HL-60 (cell line): ENCODE data around the gene MYO1E.
A peak's percentile ranks its signal among the peaks of the same experiment; 100 is the strongest.

Experiments
- DNase-seq, 2 experiments: peaks; one replicate each; pipeline ENCODE4 v3.0.0-alpha.2; 2010 to 2020; ENCODE audit warnings: low read depth in 1 of 2, low spot score in 1 of 2
- H3K27ac ChIP-seq: fragments of 250-450 bp; sonication (Bioruptor Pico); replicated peaks from 2 replicates; pipeline ENCODE4 v1.5.1; 2020; ENCODE audit warnings: mild to moderate bottlenecking, moderate library complexity
- H3K27me3 ChIP-seq: fragments of 250-450 bp; sonication (Bioruptor Pico); 2 replicates; pipeline ENCODE4 v1.5.1; 2021; ENCODE audit warnings: mild to moderate bottlenecking, moderate library complexity; ENCODE audit not compliant: insufficient read depth, poor library complexity, severe bottlenecking
- H3K4me3 ChIP-seq: replicated peaks from 2 replicates; pipeline ENCODE4 v1.5.1; 2011; ENCODE audit warnings: mild to moderate bottlenecking, control low read depth, low read length; ENCODE audit not compliant: insufficient read depth
- GABPA ChIP-seq: IDR thresholded peaks from 2 replicates; pipeline ENCODE4 v1.6.1; 2012; ENCODE audit warnings: low read depth
- POLR2AphosphoS5 ChIP-seq: IDR thresholded peaks from 2 replicates; pipeline ENCODE4 v1.6.1; 2012; ENCODE audit warnings: low read depth
- SPI1 ChIP-seq: IDR thresholded peaks from 2 replicates; pipeline ENCODE4 v1.6.1; 2012; ENCODE audit warnings: low read depth, mild to moderate bottlenecking, borderline replicate concordance
- TF ChIP-seq, protein P1 (sequence below): IDR thresholded peaks from 2 replicates; pipeline ENCODE4 v1.6.1; 2012; ENCODE audit warnings: low read depth; ENCODE audit not compliant: insufficient replicate concordance
- TF ChIP-seq, protein P2 (sequence below): IDR thresholded peaks from one replicate; pipeline ENCODE4 v1.5.1; 2011; ENCODE audit warnings: low read length, control low read depth, inconsistent platforms; ENCODE audit not compliant: insufficient read depth

The MYO1E gene

DNA sequence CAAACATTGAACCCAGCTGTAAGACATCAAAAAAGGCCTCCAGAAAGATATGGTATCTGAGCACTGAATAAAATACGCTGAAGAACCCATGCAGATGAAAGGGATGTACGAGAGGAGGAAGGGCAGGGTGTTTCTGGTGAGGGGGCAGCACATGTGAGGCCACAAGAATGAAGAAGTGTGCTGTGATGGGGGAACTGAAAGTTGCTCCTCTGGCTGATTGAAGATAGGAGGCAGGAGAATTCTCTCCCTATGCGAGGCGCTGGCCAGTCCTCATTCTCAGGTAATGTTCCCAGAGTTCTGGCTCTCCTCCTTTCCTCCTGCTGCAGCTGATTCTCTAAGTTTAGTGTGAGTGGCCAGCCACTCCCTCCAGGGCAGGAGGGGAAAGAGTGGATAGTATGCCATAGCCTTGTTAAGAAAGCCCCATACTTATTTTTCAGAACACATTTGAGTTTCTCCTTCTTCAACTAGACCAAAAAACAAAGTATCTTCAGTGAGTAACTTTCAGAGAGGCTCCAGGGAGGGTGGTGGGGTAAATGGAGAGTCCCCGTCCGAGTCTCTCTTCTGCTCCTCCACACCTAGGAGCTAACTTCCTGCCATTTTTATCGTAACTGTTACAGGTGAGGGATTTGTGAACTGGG is 26.9 kb upstream of the MYO1E start:
- Histone ChIP-seq H3K27me3 (no peaks in the 10 kb centered on the region), H3K4me3 (no peak overlapping the region), H3K27ac (no peak overlapping the region)
- peak; percentile 10 to 45 for DNase-seq
- peak; percentile 65; the same call in 1 of the 2 replicates for TF ChIP-seq SPI1
- TF ChIP-seq, protein P1, sequence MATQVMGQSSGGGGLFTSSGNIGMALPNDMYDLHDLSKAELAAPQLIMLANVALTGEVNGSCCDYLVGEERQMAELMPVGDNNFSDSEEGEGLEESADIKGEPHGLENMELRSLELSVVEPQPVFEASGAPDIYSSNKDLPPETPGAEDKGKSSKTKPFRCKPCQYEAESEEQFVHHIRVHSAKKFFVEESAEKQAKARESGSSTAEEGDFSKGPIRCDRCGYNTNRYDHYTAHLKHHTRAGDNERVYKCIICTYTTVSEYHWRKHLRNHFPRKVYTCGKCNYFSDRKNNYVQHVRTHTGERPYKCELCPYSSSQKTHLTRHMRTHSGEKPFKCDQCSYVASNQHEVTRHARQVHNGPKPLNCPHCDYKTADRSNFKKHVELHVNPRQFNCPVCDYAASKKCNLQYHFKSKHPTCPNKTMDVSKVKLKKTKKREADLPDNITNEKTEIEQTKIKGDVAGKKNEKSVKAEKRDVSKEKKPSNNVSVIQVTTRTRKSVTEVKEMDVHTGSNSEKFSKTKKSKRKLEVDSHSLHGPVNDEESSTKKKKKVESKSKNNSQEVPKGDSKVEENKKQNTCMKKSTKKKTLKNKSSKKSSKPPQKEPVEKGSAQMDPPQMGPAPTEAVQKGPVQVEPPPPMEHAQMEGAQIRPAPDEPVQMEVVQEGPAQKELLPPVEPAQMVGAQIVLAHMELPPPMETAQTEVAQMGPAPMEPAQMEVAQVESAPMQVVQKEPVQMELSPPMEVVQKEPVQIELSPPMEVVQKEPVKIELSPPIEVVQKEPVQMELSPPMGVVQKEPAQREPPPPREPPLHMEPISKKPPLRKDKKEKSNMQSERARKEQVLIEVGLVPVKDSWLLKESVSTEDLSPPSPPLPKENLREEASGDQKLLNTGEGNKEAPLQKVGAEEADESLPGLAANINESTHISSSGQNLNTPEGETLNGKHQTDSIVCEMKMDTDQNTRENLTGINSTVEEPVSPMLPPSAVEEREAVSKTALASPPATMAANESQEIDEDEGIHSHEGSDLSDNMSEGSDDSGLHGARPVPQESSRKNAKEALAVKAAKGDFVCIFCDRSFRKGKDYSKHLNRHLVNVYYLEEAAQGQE, result no peak

DNA sequence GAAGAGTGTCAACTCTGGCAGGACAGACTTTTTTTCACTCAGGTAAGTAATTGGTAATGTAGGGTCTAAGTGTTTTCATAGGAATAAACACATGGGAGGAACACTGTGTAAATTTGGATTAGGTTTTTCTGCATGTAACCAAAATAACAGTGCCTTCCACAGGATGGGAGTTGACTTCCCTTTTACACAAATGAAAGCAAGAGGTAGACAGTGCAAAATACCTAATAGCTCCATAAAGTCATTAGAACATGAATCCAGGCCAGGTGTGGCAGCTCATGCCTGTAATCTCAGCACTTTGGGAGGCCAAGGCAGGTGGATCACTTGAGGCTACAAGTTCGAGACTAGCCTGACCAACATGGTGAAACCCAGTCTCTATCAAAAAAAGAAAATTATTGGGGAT is 25.5 kb upstream of the MYO1E start:
- Histone ChIP-seq H3K4me3 (no peak overlapping the region), H3K27ac (no peak overlapping the region), H3K27me3 (no peaks in the 10 kb centered on the region)
- TF ChIP-seq SPI1 (no peak), GABPA (no peak), POLR2AphosphoS5 (no peak)
- TF ChIP-seq, protein P2, sequence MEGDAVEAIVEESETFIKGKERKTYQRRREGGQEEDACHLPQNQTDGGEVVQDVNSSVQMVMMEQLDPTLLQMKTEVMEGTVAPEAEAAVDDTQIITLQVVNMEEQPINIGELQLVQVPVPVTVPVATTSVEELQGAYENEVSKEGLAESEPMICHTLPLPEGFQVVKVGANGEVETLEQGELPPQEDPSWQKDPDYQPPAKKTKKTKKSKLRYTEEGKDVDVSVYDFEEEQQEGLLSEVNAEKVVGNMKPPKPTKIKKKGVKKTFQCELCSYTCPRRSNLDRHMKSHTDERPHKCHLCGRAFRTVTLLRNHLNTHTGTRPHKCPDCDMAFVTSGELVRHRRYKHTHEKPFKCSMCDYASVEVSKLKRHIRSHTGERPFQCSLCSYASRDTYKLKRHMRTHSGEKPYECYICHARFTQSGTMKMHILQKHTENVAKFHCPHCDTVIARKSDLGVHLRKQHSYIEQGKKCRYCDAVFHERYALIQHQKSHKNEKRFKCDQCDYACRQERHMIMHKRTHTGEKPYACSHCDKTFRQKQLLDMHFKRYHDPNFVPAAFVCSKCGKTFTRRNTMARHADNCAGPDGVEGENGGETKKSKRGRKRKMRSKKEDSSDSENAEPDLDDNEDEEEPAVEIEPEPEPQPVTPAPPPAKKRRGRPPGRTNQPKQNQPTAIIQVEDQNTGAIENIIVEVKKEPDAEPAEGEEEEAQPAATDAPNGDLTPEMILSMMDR, result no peak
- TF ChIP-seq, protein P1, result no peak
- no peak for DNase-seq

DNA sequence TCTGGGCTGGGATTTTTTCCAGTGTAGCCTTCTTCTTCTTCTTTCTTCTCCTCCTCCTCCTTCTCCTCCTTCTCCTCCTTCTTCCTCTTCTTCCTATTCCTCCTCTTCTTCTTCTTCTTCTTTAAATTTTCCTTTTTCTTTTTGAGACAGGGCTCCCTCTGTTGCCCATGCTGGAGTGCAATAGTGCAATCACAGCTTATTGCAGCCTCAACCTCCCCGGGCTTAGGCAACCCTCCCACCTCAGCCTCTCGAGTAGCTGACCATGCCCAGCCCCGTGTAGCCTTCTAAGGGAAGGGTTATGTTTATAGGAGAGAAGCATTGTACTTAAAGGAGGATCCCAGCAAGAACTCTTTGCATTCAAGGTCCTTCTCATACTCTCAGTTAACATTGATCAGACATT is 24.0 kb upstream of the MYO1E start:
- no peak overlapping the region for H3K4me3 ChIP-seq
- H3K27me3 ChIP-seq, result no peaks in the 10 kb centered on the region
- no peak for DNase-seq
- TF ChIP-seq GABPA, result no peak
- TF ChIP-seq, protein P2, result no peak
- TF ChIP-seq, protein P1, result no peak
- TF ChIP-seq POLR2AphosphoS5, result no peak
- no peak for TF ChIP-seq SPI1
- no peak overlapping the region for H3K27ac ChIP-seq
